IMR-90 (cell line): ENCODE results near the gene BSND. TPM values are rescaled to one million over a fixed set of nuclear protein-coding genes. Genes with fewer than 3 reads are reported as not detected.

Source experiments
- ATAC-seq: fragments of 200-7000 bp; cut with Tn5 transposase; 2 replicates; pipeline ENCODE4 v1.9.1; 2020; ENCODE audit warnings: low read depth, mild to moderate bottlenecking, moderate library complexity
- BruUV-seq: library from RNA; stranded (reverse); fragments of 400-500 nt; replicated peaks from 2 replicates; lab custom pipeline; 2021; lab: Mats Ljungman, UMichigan
- CTCF ChIA-PET: fragments of 300-600 bp; formaldehyde crosslinking; extraction: SDS; loops from one replicate; lab custom pipeline; 2021; ENCODE audit warnings: antibody characterized with exemption; lab: Yijun Ruan, JAX
- POLR2A ChIA-PET: fragments of 300-600 bp; sonication (Branson Sonifier 250); formaldehyde crosslinking; loops from one replicate; lab custom pipeline; 2022; ENCODE audit warnings: antibody characterized with exemption; ENCODE audit not compliant: unreplicated experiment; lab: Charles Lee
- DNase-seq: peaks from one replicate; pipeline ENCODE4 v3.0.0; 2013
- H2AFZ ChIP-seq: replicated peaks from 2 replicates; pipeline ENCODE3; 2013; ENCODE audit warnings: low read length, mild to moderate bottlenecking; ENCODE audit not compliant: poor library complexity
- H2AK5ac ChIP-seq: 2 replicates; pipeline ENCODE4 v1.6.1; 2013; ENCODE audit warnings: low read depth, low read length, inconsistent platforms
- H2AK9ac ChIP-seq: replicated peaks from 2 replicates; pipeline ENCODE3; 2013; ENCODE audit warnings: mild to moderate bottlenecking, low read depth, low read length, moderate library complexity; ENCODE audit not compliant: poor library complexity
- H2BK120ac ChIP-seq: 2 replicates; pipeline ENCODE4 v1.6.1; 2013; ENCODE audit warnings: low read depth, low read length, inconsistent platforms
- H2BK15ac ChIP-seq: 3 replicates; pipeline ENCODE4 v1.6.1; 2013; ENCODE audit warnings: low read depth, low read length, inconsistent platforms
- H2BK20ac ChIP-seq: 2 replicates; pipeline ENCODE4 v1.6.1; 2013; ENCODE audit warnings: low read depth, mild to moderate bottlenecking, inconsistent platforms, low read length, moderate library complexity
- H2BK5ac ChIP-seq: 2 replicates; pipeline ENCODE4 v1.6.1; 2013; ENCODE audit warnings: mild to moderate bottlenecking, low read depth, low read length, inconsistent platforms; ENCODE audit not compliant: poor library complexity, severe bottlenecking
- H3K14ac ChIP-seq: replicated peaks from 2 replicates; pipeline ENCODE4 v1.6.1; 2013; ENCODE audit warnings: low read depth, low read length, inconsistent platforms
- H3K18ac ChIP-seq: 2 replicates; pipeline ENCODE4 v1.6.1; 2013; ENCODE audit warnings: low read depth, low read length, control low read depth
- H3K23ac ChIP-seq: 2 replicates; pipeline ENCODE4 v1.6.1; 2013; ENCODE audit warnings: low read depth, low read length, inconsistent platforms
- H3K27ac ChIP-seq: 2 replicates; pipeline ENCODE4 v1.5.1; 2013; ENCODE audit warnings: mild to moderate bottlenecking, control low read depth, low read length; ENCODE audit not compliant: insufficient read depth
- H3K27me3 ChIP-seq: 2 replicates; pipeline ENCODE4 v1.6.1; 2013; ENCODE audit warnings: low read length; ENCODE audit not compliant: control insufficient read depth, insufficient read depth
- H3K36me3 ChIP-seq: 2 replicates; pipeline ENCODE4 v1.6.1; 2013; ENCODE audit warnings: low read length, mixed read lengths; ENCODE audit not compliant: control insufficient read depth, insufficient read depth
- H3K4ac ChIP-seq: 2 replicates; pipeline ENCODE4 v1.6.1; 2013; ENCODE audit warnings: low read depth, low read length, inconsistent platforms
- H3K4me1 ChIP-seq: 2 replicates; pipeline ENCODE4 v1.6.1; 2013; ENCODE audit warnings: low read length, mixed read lengths; ENCODE audit not compliant: control insufficient read depth, insufficient read depth
- H3K4me2 ChIP-seq: 2 replicates; pipeline ENCODE4 v1.6.1; 2013; ENCODE audit warnings: low read depth, mild to moderate bottlenecking, control low read depth, low read length, moderate library complexity
- H3K4me3 ChIP-seq: 2 replicates; pipeline ENCODE4 v1.5.1; 2013; ENCODE audit warnings: low read depth, mild to moderate bottlenecking, control low read depth, low read length, moderate library complexity; ENCODE audit not compliant: insufficient read depth
- H3K56ac ChIP-seq: 2 replicates; pipeline ENCODE4 v1.6.1; 2013; ENCODE audit warnings: low read length, inconsistent platforms; ENCODE audit not compliant: insufficient read depth; ENCODE audit errors: extremely low read depth
- H3K79me1 ChIP-seq, 2 experiments: 2 replicates each; pipeline ENCODE4 v1.6.1; 2013; ENCODE audit warnings: low read length in 2 of 2, inconsistent platforms in 1 of 2, low read depth in 1 of 2
- H3K9ac ChIP-seq: 2 replicates; pipeline ENCODE4 v1.6.1; 2013; ENCODE audit warnings: low read depth, low read length, control low read depth
- H3K9me1 ChIP-seq: 2 replicates; pipeline ENCODE4 v1.6.1; 2013; ENCODE audit warnings: low read length, inconsistent platforms; ENCODE audit not compliant: insufficient read depth
- H3K9me3 ChIP-seq: 2 replicates; pipeline ENCODE4 v1.6.1; 2013; ENCODE audit warnings: low read length; ENCODE audit not compliant: control insufficient read depth, insufficient read depth
- H4K20me1 ChIP-seq: 2 replicates; pipeline ENCODE4 v1.6.1; 2013; ENCODE audit warnings: low read length, inconsistent platforms; ENCODE audit not compliant: insufficient read depth
- H4K5ac ChIP-seq: 2 replicates; pipeline ENCODE4 v1.6.1; 2013; ENCODE audit warnings: mild to moderate bottlenecking, low read depth, low read length, control low read depth
- H4K8ac ChIP-seq, 2 experiments: 2 replicates each; pipeline ENCODE4 v1.6.1; 2013; ENCODE audit warnings: low read depth in 2 of 2, low read length in 2 of 2, control low read depth in 1 of 2, inconsistent platforms in 1 of 2
- H4K91ac ChIP-seq: 2 replicates; pipeline ENCODE4 v1.6.1; 2013; ENCODE audit warnings: low read depth, low read length, inconsistent platforms; ENCODE audit not compliant: insufficient read depth
- CEBPB ChIP-seq: IDR thresholded peaks from 2 replicates; pipeline ENCODE4 v1.6.1; 2012; ENCODE audit warnings: low read depth, low read length, improper control_type of control experiment
- CHD1 ChIP-seq: IDR thresholded peaks from 2 replicates; pipeline ENCODE4 v1.6.1; 2012; ENCODE audit warnings: low read depth, low read length, improper control_type of control experiment
- FOS ChIP-seq: fragments of 150-350 bp; IDR thresholded peaks from 2 replicates; pipeline ENCODE4 v1.6.1; 2016; ENCODE audit warnings: low read depth, low read length
- MAFK ChIP-seq: IDR thresholded peaks from 2 replicates; pipeline ENCODE4 v1.6.1; 2012; ENCODE audit warnings: low read depth, low read length, improper control_type of control experiment
- RAD21 ChIP-seq: IDR thresholded peaks from 2 replicates; pipeline ENCODE4 v1.6.1; 2012; ENCODE audit warnings: low read length, improper control_type of control experiment
- RCOR1 ChIP-seq: IDR thresholded peaks from 2 replicates; pipeline ENCODE4 v1.6.1; 2012; ENCODE audit warnings: mild to moderate bottlenecking, low read length, improper control_type of control experiment; ENCODE audit not compliant: insufficient replicate concordance
- SMC3 ChIP-seq: fragments of 150-350 bp; IDR thresholded peaks from 2 replicates; pipeline ENCODE4 v1.6.1; 2016; ENCODE audit warnings: low read depth, mild to moderate bottlenecking, antibody characterized with exemption, low read length, moderate library complexity
- WGBS, 2 experiments: methylation state at CpG; one replicate each; pipeline versions ENCODE4 v1.1.5 to v1.1.7; 2013; ENCODE audit warnings: missing lambda C conversion rate in 2 of 2; ENCODE audit not compliant: insufficient read length in 1 of 2; ENCODE audit errors: extremely low coverage in 2 of 2; 5-methylcytosine and 5-hydroxymethylcytosine counted together
- dilution Hi-C: fragments of 300-500 bp; cut with HindIII; formaldehyde crosslinking; loops from one replicate; pipeline ENCODE4 v1.14.3; 2018; ENCODE audit warnings: low sequenced_read_pairs; ENCODE audit not compliant: unreplicated experiment
- in situ Hi-C: fragments of 300-500 bp; cut with MboI; formaldehyde crosslinking; loops from 3 replicates; pipeline ENCODE4 v1.14.3; 2019; ENCODE audit warnings: low sequenced_read_pairs, inconsistent platforms, mixed read lengths
- intact Hi-C: fragments of 100-400 bp; cut with micrococcal nuclease; formaldehyde crosslinking; loops from 2 replicates; pipeline ENCODE4 v1.10.0; 2022
- polyA plus RNA-seq, 3 experiments: library from polyadenylated mRNA; depleted of rRNA; stranded (reverse); fragments of >200 nt; gene quantifications; 2 replicates each; pipeline ENCODE4 v1.2.3, GENCODE V29; 2012; ENCODE audit warnings: low replicate concordance in 1 of 3
- total RNA-seq: library from RNA; depleted of rRNA; stranded (reverse); fragments of >200 nt; gene quantifications from 2 replicates; pipeline ENCODE4 v1.2.3, GENCODE V29; 2012
- TF ChIP-seq, protein P1 (sequence below): conservative IDR thresholded peaks from 2 replicates; pipeline ENCODE4 v1.5.1; 2012; ENCODE audit warnings: mild to moderate bottlenecking, low read depth, low read length, improper control_type of control experiment

BSND gene
- total and polyA plus RNA-seq, 2 of the 4 experiments (the other 2 are of a cell fraction), result not detected

GRCh38 chr1:55006931-55007330, 8.2 kb downstream of the BSND start:
- dilution Hi-C loops, result no loop called here
- no peak overlapping the region for H4K8ac ChIP-seq
- peak overlapping the region; percentile 39; the same call in 1 of the 2 replicates for H3K4ac ChIP-seq
- peak overlapping the region; percentile 64; the same call in 1 of the 2 replicates for H2AK5ac ChIP-seq
- no peak overlapping the region for H2AK9ac ChIP-seq
- no peak for ATAC-seq
- H3K4me3 ChIP-seq, result no peak overlapping the region
- peak overlapping the region; percentile 63; the same call in 1 of the 3 replicates for H2BK15ac ChIP-seq
- H2BK20ac ChIP-seq, result peak overlapping the region; percentile 78
- H2AFZ ChIP-seq, result peak overlapping the region; percentile 59
- no peaks in the 10 kb centered on the region for H3K36me3 ChIP-seq
- H4K20me1 ChIP-seq, result no peaks in the 10 kb centered on the region
- intact Hi-C loops, result no loop called here
- peaks cover 9% of the 10 kb centered on the region for H3K9me1 ChIP-seq
- no peak for DNase-seq
- 80% methylated on average over 2 of the region's 12 CpGs; no CpG with 5 or more reads in 1 of the 2 experiments for WGBS, 2 experiments
- H3K23ac ChIP-seq, result no peak overlapping the region
- H3K56ac ChIP-seq, result no peak overlapping the region
- no peak overlapping the region for H3K9ac ChIP-seq
- H3K9me3 ChIP-seq, result peaks cover 4% of the 10 kb centered on the region; the same call in 1 of the 2 replicates
- H3K4me2 ChIP-seq, result no peak overlapping the region
- no TSS peak for BruUV-seq
- H3K18ac ChIP-seq, result no peak overlapping the region
- H4K91ac ChIP-seq, result peak overlapping the region; percentile 51
- H3K27me3 ChIP-seq, result peaks cover 26% of the 10 kb centered on the region
- H4K5ac ChIP-seq, result no peak overlapping the region
- in situ Hi-C loops, result no loop called here
- H3K27ac ChIP-seq, result no peak overlapping the region
- H3K4me1 ChIP-seq, result peaks cover 3% of the 10 kb centered on the region
- ChIA-PET POLR2A (no interaction called here), CTCF (interaction anchor here (0.9 to 2.5 kb wide), 2 partner anchors 14 to 56 kb away, joined by 4 to 7 read pairs; no protein-coding TSS in a partner anchor)
- no peaks in the 10 kb centered on the region for H3K79me1 ChIP-seq
- no peak overlapping the region for H3K14ac ChIP-seq
- H2BK5ac ChIP-seq, result no peak overlapping the region
- TF ChIP-seq RAD21 (no peak), CEBPB (no peak), RCOR1 (no peak), MAFK (no peak), CHD1 (no peak), FOS (no peak), SMC3 (no peak)
- TF ChIP-seq, protein P1, sequence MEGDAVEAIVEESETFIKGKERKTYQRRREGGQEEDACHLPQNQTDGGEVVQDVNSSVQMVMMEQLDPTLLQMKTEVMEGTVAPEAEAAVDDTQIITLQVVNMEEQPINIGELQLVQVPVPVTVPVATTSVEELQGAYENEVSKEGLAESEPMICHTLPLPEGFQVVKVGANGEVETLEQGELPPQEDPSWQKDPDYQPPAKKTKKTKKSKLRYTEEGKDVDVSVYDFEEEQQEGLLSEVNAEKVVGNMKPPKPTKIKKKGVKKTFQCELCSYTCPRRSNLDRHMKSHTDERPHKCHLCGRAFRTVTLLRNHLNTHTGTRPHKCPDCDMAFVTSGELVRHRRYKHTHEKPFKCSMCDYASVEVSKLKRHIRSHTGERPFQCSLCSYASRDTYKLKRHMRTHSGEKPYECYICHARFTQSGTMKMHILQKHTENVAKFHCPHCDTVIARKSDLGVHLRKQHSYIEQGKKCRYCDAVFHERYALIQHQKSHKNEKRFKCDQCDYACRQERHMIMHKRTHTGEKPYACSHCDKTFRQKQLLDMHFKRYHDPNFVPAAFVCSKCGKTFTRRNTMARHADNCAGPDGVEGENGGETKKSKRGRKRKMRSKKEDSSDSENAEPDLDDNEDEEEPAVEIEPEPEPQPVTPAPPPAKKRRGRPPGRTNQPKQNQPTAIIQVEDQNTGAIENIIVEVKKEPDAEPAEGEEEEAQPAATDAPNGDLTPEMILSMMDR, result no peak
- peak overlapping the region; percentile 59 for H2BK120ac ChIP-seq
